CD4-positive, alpha-beta T cell treated with Interferon alpha-2 for 1 hour (primary cell): ENCODE results near the gene SLC39A11.
"Not testable (repeated sequence)": the region's sequence is repeated elsewhere in the genome, so short reads cannot be mapped to it uniquely, and the experiment has no call there.

Experiments
- DNase-seq, 2 donors: peaks; one replicate each; pipeline ENCODE4 v3.0.0-alpha.2; 2020 to 2022

The SLC39A11 gene

GRCh38 chr17:73105431-73105830 lies 12.9 kb upstream of the SLC39A11 start:
- no peak for DNase-seq

DNA sequence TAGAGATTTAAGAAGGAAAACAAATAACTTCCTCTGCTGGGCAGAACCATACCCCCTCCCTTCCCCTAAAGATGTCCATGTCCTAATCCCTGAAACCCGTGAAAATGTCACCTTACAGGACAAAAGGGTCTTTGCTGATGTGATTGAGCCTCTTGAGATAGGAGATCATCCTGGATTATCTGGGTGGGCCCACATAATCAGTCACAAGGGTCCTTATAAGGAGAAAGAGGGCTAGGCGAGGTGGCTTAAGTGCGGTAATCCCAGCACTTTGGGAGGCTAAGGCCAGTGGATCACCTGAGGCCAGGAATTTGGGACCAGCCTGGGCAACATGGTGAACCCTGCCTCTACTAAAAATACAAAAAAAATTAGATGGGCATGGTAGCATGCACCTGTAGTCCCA lies 12.0 kb upstream of the SLC39A11 start:
- no peak for DNase-seq

- DNase-seq: no peak
These were observed 11.3 kb upstream of the SLC39A11 start for GRCh38 chr17:73103641-73104335.

- no peak for DNase-seq
These were observed 8.5 kb upstream of the SLC39A11 start for GRCh38 chr17:73101031-73101430.

DNA sequence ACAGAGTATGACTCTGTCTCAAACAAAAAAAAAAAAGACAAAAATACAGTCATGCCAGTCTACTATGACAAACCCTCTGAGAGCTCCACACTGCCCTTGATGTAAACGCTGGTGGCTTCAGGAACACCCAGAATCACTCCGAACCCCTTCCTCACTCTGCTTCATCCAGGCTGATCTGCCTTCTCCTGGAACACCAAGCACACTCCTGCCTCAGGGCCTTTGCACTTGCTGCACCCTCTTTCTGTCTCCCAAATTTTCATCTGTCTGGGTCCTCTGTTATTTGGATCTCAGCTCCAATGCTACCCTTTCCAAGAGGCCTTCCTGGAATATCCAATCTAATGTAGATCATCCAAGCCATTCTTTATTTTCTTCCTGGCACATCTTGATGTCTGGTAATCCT lies 7.9 kb upstream of the SLC39A11 start:
- no peak for DNase-seq

DNA sequence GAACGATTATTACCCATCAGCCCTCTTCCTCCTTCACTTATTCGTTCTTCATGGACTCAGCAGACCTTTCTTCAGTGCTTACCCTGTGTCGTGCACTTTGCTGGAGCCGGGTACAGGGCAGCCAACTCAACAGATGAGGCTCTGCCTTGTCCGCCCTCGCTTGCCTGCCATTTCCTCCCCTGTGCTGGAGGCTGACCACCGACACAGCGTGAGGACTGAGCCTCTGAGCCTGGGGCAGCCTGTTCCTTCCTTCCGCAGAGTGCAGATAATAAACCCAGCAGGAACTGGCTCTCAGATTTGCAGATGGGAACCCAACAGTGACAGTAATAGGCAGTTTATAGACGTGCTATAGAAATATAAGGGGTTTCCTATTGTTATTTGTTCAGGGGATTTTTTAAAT lies 7.0 kb upstream of the SLC39A11 start:
- DNase-seq: no peak

DNA sequence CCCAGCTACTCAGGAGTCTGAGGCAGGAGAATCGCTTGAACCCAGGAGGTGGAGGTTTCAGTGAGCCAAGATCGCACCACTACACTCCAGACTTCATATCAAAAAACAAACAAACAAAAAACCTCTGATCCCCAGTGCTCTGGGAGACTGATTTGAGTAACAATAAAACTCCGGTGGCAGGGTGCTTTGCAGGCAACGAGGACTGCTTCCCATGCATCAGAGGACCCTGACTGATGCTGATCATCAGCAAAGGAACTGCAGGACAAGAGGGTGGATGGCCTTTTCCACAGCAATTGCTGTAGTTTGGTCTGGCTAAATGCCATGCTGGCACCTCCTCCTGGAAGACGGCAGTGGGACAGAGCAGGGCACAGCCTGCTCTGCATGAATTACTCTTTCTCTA lies 6.4 kb upstream of the SLC39A11 start:
- no peak for DNase-seq

DNA sequence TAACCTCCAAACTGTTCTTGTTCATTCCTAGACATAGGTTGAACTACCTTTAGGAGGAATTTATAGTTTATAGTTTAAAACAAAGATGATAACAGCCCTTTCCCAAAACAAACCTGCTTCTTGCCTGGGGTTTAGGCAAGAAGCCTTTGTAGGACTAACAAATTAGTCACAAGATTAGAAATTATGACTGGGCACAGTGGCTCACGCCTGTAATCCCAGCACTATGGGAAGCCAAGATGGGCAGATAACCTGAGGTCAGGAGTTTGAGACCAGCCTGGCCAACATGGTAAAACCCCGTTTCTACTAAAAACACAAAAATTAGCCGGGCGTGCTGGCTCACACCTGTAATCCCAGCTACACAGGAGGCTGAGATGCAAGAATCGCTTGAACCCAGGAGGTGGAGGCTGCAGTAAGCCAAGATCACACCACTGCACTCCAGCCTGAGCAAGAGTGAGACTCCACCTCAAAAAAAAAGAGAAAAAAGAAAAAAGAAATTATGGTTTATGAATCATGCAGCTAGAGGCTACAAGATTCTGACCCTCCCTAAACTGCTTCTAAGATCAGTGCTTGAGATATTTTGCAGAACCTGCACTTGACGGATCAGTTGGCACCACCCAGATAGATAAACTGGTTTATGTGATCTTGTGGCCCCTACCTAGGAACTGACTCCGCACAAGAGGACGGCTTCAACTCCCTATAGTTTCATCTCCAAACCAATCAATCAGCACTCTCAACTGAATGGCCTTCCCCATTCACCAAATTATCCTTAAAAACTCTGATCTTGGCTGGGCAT lies 5.7 kb upstream of the SLC39A11 start:
- not testable (repeated sequence) for DNase-seq

DNA sequence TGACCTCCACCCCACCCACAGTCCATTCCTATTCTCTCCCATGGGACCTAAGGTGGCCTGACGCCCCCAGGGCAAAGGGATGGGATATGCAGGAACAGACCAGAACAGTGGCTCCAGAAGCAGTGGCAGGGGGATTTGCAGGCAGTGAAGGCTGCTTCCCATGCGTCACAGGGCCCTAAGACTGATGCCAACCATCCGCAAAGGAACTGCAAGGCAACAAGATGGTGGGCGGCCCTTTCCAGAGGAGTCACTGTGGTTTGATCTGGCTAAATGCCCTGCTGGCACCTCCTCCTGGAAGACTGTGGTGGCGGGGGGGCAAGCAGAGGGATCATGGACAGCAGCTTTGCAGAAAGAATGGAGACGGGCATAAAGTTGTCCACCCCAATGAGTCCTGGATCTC lies 4.4 kb upstream of the SLC39A11 start:
- no peak for DNase-seq

GRCh38 chr17:73096211-73096610 lies 3.7 kb upstream of the SLC39A11 start:
- DNase-seq: no peak

DNA sequence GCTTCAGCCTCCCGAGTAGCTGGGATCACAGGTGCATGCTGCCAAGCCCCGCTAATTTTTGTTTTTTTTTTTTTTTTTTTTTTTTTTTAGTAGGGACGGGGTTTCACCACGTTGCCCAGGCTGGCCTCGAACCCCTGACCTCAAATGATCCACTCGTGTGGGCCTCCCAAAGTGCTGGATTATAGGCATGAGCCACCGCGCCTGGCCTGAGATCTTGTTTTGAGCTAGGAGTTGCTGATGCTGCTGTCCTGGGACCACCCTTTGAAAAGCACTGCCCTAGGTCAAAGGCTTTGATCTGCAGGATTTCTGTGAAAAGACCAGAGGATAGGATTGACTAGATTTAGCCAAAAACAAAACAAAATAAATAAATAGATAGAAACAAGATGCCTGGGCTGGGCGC lies 798 bp upstream of the SLC39A11 start:
- no peak for DNase-seq

- DNase-seq: no peak
These were observed 542 bp downstream of the SLC39A11 start for GRCh38 chr17:73091770-73092522.

GRCh38 chr17:73091410-73091769 lies 1.1 kb downstream of the SLC39A11 start:
- no peak for DNase-seq

- no peak for DNase-seq
These were observed 1.9 kb downstream of the SLC39A11 start for GRCh38 chr17:73090396-73091202.

DNA sequence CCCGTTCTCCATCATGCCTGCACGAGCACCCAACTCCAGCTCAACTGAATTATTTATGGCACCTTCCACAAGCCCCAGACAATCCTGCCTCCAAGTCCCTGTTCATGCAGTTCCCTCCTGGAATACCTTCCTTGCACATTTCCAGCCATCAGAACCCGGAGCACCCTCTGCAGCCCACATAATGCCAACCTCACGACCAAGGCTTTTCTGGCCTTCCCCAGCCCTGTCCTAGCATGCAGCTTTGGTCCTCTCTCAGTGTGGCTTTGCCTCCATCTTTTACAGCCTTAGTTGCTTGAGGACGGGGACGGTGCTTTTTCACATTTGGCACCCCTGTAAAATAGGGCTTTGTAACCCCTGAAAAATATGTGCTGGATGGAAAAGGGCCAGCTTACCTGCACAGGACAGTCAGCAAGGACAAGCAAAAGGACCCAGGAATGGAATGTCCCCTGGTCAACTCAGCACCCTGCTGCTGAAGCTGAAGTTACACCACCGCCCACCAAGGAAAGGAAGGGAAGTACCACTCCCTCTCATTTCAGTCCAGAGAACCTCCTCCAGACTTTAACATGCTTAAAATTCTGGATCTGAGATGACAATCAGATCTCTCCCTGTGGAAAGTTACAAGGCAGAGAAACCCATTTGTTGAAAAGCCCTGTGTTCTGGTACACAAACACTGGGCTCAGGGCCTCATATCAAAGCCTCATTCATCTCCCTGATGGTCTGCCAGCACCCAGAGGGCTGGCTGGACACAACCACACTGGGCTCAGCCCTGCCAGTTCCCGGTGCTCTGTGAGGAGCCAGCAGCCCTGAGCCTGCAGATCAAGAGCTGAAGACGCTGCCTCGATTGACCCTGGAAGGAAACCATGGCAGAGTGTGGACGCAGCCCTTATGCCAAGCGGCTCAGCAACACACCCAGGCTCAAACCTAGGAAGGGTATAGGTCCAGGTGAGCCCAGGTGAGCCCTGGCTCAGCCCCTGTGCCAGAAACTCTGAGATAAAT lies 2.9 kb downstream of the SLC39A11 start:
- no peak for DNase-seq

- DNase-seq: no peak
These were observed 3.9 kb downstream of the SLC39A11 start for GRCh38 chr17:73088561-73088960.

- no peak for DNase-seq
These were observed 9.1 kb downstream of the SLC39A11 start for GRCh38 chr17:73083432-73083831.

GRCh38 chr17:73074566-73074965 lies 17.9 kb downstream of the SLC39A11 start:
- no peak for DNase-seq

GRCh38 chr17:73072219-73072962 lies 20.1 kb downstream of the SLC39A11 start:
- no peak for DNase-seq

GRCh38 chr17:73071066-73071999 lies 21.2 kb downstream of the SLC39A11 start:
- no peak for DNase-seq
